ENCODE results near the gene C2CD4C.

C2CD4C gene

DNA sequence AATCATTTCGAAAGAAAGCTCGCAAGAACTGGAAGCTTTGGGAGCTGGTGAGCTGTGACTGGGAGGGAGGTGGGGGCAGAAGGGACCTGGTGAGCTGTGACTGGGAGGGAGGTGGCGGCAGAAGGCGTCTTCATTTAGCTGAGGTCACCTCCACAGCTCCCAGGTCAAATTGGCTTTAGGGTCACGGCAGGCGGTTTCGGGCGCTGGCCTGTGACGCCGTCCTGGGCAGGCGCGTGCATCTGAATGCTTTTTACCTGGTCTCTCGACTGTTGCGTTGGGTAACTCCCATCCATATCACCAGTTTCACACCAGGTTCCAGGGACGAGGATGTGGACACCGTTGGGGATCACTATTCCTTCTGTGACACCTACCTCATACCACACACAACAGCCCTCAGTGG is 29.2 kb downstream of the C2CD4C start:
- no peak for FAIRE-seq

DNA sequence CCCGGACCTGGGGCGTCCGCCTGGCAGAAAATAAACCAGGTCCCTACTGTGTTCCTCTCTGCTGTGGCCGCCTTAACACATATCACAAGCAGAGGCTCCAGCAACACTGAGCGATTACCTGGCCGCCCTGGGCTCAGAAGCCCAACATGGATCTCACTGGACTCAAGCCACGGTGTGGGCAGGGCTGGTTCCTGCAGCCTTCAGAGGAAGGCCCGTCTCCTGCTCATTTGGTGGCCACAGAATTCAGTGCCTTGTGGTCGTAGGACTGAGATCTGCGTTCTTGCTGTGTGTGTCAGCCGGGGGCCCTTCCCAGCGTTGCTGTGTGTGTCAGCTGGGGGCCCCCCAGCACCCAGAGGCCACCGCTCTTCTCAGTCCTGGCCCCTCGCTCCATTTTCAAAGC is 30.2 kb downstream of the C2CD4C start:
- no peak for FAIRE-seq

DNA sequence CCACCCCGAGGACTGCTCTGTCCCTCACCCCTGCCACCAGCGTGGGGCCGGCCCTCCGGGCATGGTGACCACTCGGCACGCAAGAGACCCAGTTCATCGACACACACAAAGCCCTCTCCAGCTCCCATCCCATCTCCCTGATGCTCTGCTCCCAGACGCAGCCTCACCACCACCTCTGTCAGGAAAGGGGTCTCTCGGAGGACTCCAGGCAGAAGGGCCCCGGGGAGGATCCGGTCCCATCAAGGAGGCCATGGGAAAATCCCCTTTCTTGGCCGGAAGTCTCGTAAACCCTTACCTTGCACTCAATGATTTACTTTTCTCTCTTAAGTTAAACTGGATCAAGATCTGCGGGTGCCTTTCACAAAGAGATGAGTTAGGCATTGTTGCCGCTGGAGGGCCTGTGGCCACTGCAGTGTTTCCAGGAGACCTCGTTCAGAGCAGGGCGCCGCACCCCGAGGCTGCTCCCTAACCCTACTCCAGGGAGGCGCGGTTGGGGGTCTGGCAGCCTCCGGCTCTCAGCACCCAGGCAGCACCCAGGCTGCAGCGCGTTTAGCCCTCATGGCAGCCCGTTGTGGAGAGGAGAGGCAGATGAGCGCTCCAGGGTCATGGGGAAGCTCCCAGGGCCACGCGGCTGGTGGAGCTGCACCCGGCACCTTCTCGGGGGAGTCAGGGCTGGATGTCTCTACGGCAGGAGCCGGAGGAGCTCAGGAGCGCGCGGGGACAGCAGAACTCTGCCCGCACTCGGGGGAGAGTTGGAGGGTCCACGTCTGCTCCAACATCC is 31.0 kb downstream of the C2CD4C start:
- FAIRE-seq = no peak

DNA sequence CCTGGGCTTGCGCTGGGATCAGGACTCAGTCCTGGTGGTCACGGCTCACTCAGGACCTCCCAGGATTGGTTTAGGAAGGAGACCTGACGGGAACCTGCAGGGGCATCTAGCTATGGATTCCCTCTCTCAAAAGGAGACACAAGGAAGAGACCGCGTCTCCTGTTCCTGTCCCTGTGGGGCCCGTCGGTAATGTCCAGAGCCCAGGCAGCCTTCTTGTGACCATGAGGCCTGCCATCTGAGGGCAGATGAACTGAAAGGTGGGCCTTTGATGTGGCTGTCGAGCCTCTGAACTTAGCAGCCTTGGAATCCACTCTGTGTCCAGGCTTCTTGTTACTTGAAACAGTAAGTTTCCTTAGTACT is 32.9 kb downstream of the C2CD4C start:
- no peak for FAIRE-seq

DNA sequence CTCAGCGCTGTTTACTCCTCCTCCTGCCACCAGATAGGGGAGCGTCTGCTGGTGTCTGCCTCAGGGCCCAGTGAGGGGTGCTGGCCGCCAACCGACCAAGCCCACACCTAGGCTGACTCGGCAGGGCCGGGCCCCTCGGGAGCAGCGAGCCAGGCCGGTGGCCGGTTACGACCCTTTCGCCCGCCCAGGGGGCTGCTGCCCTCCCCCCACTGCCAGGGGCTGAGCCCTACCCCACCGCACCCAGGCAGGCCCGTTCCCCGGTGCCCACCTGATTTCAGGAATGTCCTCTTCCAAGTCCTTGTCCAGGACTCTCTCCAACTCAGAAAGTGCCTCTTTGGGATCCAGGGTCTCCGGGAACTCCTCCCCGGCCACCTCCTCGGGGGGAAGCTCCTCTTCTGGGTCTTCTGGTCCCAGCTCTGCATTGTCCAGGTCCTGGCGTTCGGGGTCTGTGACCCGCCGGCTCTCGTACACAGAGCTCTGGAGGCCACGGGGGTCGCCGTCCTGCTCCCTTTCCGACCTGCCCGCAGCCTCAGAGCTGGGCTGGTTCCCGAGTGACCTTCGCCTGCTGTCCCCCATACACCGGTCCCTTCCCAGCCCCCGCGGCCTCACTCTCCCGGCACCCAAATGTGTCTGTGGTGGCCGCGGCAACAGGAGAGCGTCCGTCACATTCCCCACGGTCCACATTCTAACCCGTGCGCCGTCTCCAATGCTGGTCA is 33.4 kb downstream of the C2CD4C start:
- no peak for FAIRE-seq

DNA sequence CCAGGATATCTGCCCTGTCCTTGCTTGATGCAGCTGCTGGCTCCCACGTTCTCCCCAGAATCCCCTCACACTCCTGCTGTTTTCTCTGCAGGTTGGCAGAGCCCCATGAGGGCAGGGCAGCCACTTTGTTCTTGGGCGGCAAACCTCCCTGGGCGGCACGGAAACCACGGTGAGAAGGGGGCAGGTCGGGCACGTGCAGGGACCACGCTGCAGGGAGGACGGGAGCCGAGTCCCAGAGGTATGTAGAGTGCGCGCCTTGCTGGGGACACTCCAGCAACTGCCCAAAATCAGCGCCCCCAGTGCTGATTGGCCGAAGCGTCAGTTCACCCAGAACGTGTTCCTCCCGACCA is 34.1 kb downstream of the C2CD4C start:
- no peak for FAIRE-seq

DNA sequence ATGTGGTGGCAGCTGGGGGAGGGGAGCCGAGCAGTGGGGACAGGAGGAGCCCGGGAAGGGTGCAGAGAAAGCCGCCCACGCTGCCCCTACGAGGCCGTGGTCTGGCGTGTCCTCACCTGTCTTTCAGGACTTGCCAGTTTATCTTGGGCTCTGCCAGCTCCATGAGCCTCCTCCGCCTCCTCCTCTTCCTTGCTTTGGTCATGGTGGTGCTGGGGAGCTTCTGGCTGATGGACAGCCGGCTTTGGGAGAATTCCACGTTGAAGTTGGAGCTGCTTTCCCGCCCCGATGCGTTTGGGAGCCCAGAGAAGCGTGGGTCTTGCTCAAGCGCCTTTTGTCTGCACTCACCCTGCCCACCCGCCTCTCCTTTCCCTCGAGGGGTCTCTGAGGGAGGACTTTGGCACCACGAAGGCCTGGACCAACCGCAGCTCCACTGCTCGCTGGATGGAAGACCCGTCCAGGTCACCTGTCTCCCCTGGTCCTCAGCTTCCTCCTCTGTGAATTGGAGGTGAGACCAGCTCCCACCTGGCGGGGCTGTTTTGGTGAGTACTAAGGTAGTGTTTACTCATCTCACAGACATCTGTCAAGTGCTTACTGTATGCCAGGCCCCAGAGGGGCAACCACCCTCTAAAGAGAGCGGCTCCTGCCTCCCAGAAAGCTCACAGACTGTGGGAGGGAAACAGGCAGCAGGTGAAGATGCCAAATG is 34.6 kb downstream of the C2CD4C start:
- no peak for FAIRE-seq

DNA sequence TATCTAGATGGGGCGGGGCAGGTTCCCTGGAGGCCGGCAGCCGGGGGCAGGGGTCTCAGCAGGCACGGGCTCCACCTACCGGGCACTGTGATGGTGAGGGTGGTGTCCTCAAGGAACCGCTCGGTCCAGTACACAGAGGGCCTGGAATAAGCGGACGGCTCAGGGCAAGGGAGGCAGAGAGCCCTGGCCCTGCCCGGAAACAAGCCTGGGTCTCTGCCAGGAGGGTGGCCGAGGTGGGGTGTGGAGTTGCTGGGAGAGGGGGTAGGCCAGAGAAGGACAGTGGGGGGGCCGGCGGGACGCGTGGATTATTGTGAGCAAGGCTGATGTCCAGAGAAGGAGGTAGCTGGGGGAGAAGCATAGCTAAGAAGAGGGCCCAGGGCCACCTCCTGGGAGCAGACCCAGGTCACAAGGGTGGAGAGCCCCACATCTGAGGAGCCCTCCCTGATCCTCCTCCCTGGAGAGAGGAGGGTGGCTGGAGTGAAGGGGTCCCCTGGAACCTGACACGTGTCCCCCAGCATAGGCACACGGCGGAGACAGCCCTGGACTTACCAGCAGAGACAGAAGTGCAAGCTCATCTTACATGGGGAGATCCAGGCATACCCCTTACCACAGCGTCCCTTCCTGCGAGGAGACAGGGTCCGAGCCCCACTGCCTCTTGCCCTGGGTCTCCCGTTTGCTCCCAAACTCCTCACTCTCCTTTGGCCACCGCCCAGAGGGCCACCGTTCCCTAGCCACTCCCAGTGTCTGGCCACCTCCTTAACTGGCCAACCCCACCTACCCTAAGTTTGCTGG is 35.4 kb downstream of the C2CD4C start:
- FAIRE-seq = no peak

DNA sequence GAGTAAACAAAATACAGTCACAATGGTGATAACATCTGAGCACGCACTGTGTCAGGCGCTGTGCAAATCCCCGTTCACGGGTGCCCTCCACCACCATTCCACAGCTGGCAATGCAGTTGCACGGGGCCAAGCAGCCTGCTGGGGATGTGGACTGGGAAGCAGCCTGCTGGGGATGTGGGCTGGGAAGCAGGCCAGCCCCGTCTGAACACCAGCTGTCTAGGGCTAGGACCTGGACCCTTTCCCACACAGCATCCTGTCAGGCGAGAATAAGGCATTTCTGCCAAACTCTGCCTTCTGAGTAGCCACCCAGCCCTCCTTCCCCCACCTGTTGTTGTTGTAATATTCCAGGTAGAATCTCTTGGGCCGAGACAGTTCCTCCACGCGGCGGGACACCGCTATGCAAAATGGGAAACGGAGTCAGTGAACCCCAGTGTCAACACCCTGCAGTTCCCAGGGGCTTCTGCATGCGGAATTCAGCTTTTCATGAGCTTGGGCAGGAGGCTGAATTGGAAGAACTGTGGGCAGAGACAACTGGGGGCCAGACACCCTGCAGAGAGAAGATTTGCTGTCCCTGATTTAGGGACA is 36.5 kb downstream of the C2CD4C start:
- FAIRE-seq = no peak

DNA sequence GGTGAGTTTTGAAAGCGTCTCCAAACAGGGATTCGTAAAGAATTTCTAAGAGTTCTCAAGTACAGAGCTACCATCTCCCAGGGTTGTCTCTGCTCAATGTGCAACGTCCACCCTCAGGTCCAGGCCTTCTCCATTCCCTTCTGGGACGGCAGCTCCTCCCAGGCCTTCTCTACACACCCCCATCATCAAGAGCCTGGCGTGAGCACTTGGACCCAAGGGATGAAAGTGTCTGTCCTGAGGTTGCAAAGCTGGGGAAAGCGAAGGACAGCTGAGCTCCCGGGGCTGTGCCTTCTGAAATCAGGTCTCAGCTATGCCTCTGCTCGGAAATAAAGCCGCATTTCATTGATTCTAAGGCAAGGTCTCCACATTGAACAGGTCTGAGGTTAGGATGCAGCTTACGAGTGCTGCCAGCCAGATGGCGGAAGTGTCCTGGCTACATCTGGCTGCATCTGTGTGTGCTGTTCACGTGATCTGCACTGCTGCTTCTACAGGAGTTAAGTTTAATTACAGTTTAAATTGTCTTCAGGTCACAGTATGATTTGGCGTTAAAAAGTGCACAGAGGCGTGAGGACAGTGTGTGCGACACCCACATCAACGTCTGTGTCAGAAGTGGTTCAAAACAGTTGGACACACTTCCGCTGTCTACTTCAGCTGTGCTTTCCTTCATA is 37.3 kb downstream of the C2CD4C start:
- FAIRE-seq = no peak

DNA sequence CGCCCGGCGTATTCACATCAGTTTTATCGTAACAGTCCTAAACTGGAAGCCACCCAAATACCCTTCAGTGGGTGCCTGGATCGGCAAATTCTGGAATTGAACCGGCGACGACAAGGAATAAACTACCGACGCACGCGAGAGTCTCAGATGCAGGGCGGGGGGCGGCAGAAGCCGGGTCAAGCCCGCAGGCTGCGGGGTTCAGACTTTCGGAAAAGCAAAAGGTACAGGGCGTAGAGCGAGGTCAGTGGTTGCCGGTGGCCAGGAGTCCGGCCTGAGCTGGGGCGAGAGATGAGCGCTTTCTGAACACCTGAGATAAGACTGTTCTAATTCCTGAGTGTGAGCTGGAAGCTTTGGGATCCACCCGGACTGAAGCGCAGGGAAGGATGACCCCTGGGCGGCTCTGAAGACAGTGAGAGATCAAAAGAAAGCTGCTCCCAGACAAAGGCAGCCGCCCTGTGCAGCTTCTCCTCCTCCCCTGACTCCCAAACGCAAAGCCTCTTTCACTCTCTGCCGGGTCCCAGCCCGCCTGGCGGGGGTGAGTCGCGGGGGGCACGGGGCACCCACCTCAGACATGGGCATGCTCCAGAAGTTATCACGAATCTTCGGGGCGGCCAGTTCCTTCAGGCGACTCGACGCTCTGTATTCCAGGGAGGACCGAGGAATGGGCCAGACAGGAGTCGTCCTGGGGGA is 38.2 kb downstream of the C2CD4C start:
- FAIRE-seq = no peak

DNA sequence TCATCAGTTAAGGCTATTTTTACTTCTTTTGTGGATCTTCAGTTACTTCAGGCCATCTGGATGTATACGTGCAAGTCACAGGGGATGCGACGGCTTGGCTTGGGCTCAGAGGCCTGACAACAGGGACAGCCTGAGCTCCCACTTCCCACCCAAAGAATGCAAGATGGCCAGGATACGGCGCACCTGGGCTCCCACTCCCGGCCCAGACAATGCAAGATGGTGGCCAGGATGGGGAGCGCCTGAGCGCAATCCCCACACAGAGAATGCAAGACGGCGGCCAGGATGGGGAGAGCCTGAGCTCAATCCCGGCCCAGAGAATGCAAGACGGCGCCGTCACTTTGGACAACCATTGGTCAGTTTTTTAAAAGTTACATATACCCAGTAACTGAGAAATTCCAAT is 39.1 kb downstream of the C2CD4C start:
- FAIRE-seq = no peak

DNA sequence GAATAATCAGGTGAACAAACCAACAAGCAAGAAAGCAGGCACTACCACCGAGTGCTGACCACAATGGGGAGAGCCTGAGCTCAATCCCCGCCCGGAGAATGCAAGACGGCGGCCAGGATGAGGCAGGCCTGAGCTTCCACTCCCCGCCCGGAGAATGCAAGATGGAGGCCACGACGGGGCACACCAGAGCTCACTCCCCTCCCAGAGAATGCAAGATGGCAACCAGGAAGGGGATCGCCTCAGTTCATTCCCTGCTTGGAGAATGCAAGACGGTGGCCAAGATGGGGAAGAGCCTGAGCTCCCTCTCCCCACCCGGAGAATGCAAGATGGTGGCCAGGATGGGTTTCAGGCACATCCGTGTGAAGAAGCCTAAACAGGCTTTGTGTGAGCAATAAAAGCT is 39.7 kb downstream of the C2CD4C start:
- no peak for FAIRE-seq

DNA sequence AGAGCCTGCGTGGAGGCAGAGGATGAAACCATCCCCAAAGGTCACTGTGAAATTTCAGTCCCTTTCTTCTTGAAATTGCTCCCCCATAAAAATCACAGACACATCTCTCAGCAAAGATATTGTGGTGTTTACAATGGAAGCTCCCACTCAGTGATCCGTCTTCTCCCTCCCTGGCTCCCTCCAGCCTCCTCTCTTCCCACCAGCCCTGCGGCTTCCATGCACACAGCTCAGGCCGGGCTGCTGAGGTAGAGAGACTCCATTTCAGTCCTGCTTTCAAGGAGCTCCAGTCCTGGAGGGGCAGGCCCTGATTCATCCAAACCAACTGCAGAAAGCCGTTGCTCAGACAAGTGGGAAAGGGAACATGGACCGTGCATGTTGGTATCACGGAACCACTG is 40.3 kb downstream of the C2CD4C start:
- no peak for FAIRE-seq

DNA sequence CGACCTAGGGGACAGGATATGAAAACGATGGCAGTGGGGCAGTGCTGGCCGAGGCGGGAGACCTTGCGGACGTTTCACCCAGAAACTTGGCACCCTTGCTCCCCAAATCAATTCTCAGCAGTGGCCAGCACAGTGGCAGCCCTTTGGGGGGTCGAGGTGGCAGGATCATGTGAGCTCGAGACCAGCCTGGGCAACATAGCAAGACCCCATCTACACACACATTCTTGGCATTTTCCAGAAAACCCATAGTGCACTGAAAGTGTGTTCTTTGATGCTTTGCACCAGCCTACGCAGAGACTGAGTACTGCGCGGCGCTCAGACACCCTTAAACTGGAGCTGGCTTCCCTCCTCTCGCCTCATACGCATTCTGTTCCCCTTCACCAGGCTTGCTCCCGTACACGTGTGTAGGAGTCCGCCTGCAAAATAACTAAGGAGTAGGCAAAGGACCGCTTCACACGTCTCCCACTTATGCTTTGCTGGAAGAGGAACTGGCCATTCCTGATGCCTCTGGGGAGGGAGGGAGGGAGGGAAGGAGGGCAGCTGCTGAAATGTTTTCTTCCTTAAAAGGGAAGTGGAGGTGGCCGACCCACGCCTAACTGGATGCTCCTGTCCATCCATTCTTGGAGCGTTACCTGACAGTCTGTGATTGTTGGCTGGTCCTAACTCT is 40.9 kb downstream of the C2CD4C start:
- FAIRE-seq = no peak

DNA sequence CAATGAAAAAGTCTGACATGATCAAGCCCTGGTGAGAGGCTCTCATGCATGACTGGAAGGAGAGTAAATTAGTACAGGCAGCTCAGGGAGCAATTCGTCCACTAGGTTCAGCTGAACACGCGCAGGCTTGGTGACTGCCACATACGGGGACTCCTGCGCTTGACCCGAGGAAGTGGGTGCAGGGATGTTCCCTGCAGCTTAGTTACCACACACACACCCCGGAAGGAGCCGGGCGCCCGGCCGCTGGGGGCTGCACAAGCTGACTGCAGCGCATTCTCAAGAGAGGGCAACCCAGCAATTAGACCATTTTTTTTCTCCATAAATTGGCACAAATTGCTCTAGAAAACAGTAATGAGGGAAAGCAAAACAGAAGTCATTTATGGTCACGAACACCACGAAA is 41.4 kb downstream of the C2CD4C start:
- FAIRE-seq = no peak

DNA sequence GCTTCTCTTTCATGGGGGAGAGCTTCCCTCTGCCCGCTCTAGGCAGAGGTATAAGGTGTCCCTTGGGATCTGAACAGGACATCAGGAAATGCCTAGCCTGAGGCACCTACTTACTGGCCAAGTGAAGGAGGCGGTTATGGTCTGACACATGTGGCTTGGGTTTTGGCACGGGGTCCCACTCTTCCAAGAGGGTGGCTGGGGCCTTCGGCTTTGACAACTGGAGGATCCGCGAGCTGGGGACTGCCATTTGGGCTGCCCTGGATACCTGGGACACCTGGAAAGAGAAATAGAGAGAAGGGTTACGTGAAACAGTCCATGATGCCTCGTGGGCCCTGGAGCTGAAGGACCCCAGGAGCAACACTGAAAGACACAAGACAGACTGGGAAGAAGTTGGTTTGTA is 42.0 kb downstream of the C2CD4C start:
- FAIRE-seq = no peak

DNA sequence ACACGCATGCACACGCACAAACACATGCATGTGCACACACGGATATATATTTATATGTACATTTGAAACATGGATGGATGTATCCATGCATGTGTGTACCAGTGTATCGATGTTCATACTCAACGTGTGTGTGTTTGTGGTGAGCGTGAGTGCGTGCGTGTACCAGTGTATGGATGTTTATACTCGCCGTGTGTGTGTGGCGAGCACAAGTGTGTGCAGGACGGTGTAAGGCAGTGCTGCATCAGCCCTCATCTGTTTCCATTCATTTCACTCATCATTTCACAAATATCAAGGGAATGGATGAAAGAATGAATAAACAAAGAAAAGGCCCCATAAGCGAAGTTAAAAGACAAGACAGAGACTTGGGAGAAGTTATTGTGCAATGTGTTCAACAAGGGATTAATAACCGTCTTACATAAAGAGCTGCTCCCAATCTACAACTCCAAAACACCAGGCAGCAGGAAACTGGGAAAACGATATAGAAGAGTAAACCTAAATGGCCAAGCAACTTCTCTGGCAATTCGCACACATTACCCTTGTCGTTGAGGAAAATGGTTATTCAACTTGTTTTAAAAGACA is 42.7 kb downstream of the C2CD4C start:
- FAIRE-seq = no peak

DNA sequence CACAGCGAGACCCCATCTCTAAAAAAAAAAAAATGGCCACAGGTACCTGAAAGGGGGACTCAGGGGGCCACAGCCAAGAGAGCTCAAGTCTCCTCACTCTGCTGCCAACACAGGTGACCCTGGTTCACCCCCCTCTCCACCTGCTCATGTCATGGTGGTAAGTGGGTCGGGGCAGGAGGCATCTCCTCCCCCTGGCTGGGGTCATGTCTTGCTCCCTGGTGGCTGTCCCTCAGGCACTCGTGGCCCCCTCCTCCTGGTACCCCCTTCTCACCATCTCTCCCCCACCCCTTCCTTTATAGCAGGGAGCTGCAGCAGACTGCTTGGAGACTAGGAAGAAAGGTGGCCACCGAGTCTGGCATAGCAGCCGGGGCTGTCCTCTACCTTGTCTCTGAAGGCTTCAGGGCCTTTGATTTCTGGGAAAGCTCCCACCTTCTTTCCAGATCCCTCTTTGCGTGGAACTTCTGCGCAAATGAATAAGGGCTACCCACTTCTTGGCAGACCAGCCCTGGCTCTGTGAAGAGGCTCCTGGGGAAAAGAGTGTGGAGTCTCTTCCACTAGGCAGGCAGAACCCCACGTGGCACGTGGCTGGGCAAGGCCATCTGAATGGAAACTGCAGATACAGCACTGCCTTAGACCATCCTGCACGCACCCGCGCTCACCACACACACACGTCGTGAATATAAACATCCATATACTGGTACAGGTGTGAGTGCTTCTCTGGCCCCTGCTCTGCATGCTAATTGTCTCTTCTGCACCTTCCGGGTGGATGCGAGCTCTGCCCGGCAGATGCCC is 44.3 kb downstream of the C2CD4C start:
- no peak for FAIRE-seq

DNA sequence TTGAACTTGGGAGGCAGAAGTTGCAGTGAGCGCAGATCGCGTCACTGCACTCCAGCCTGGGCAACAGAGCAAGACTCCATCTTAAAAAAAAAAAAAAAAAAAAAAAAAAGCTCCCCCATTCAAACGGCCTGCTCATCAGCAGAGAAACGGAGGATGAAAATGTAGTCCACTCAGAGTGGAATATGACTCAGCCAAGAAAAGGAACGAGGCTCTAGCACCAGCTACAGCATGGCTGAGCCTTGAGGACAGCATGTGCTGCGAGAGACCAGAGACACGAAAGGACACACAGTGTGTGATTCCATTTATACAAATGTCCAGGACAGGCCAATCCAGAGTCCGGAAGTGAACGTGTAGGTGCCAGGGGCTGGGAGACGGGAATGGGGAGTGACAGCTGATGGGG is 46.3 kb downstream of the C2CD4C start:
- no peak for FAIRE-seq
